Prostate gland (tissue), 2 donors: ENCODE measurements around the gene LARGE1. TPM values are rescaled to one million over a fixed set of nuclear protein-coding genes. Genes with fewer than 3 reads are reported as not detected.

Experiments
- DNase-seq: peaks from one replicate; pipeline ENCODE4 v3.0.0-alpha.2; 2019; ENCODE audit warnings: low spot score
- H3K27ac ChIP-seq, 2 donors: fragments of 200-600 bp; sonication (generic); 2 replicates each; pipeline ENCODE4 v1.5.1; 2017 to 2019
- H3K27me3 ChIP-seq: fragments of 200-600 bp; sonication (generic); replicated peaks from 2 replicates; pipeline ENCODE4 v1.5.1; 2019; ENCODE audit not compliant: insufficient read depth
- H3K36me3 ChIP-seq, 2 donors: fragments of 200-600 bp; sonication (generic); 1 replicate in 1 of 2; 2 replicates in 1 of 2; pipeline versions ENCODE4 v1.5.1 to v1.8.1; 2017 to 2019
- H3K4me1 ChIP-seq: fragments of 200-600 bp; sonication (generic); replicated peaks from 2 replicates; pipeline ENCODE4 v1.5.1; 2019
- H3K4me3 ChIP-seq, 2 donors: fragments of 200-600 bp; sonication (generic); 2 replicates each; pipeline ENCODE4 v1.5.1; 2017 to 2019
- H3K9me3 ChIP-seq: fragments of 200-600 bp; sonication (generic); 2 replicates; pipeline ENCODE4 v1.5.1; 2017
- POLR2A ChIP-seq: fragments of 450-650 bp; IDR thresholded peaks from one replicate; pipeline ENCODE4 v1.6.1; 2016; ENCODE audit warnings: antibody characterized with exemption, mild to moderate bottlenecking
- POLR2AphosphoS5 ChIP-seq: sonication (generic); formaldehyde crosslinking; IDR thresholded peaks from one replicate; pipeline ENCODE4 v1.6.1; 2017; ENCODE audit warnings: antibody characterized with exemption
- WGBS: methylation state at CpG from one replicate; pipeline ENCODE4 v1.1.5; 2018; 5-methylcytosine and 5-hydroxymethylcytosine counted together
- intact Hi-C: fragments of 100-400 bp; cut with DNase I; formaldehyde crosslinking; loops from one replicate; pipeline ENCODE4 v1.14.2; 2022
- total RNA-seq, 2 donors: library from RNA; depleted of rRNA; stranded (reverse); fragments of >200 nt; gene quantifications; one replicate each; pipeline ENCODE4 v1.1.0, GENCODE V29; 2016
- TF ChIP-seq, protein P1 (sequence below), 4 experiments: fragments of 200-600 bp in 2 of 4; fragments of 450-650 bp in 2 of 4; sonication (generic) in 2 of 4; IDR thresholded peaks; 1 replicate in 3 of 4; 2 replicates in 1 of 4; pipeline ENCODE4 v1.5.1; 2016 to 2019; ENCODE audit warnings: antibody characterized with exemption in 4 of 4, mild to moderate bottlenecking in 2 of 4, moderate library complexity in 2 of 4

LARGE1 gene
- total RNA-seq, 2 donors from 2014 or later, result 18.6 to 37.4 TPM

GRCh38 chr22:33385611-33386010 is 534.7 kb downstream of the LARGE1 start:
- Histone ChIP-seq H3K4me1 (no peaks in the 10 kb centered on the region), H3K4me3 (no peak overlapping the region), H3K27me3 (no peaks in the 10 kb centered on the region), H3K36me3 (no peaks in the 10 kb centered on the region), H3K27ac (no peak overlapping the region), H3K9me3 (no peaks in the 10 kb centered on the region)
- no peak for TF ChIP-seq POLR2A
- no peak for TF ChIP-seq POLR2AphosphoS5
- TF ChIP-seq, protein P1, sequence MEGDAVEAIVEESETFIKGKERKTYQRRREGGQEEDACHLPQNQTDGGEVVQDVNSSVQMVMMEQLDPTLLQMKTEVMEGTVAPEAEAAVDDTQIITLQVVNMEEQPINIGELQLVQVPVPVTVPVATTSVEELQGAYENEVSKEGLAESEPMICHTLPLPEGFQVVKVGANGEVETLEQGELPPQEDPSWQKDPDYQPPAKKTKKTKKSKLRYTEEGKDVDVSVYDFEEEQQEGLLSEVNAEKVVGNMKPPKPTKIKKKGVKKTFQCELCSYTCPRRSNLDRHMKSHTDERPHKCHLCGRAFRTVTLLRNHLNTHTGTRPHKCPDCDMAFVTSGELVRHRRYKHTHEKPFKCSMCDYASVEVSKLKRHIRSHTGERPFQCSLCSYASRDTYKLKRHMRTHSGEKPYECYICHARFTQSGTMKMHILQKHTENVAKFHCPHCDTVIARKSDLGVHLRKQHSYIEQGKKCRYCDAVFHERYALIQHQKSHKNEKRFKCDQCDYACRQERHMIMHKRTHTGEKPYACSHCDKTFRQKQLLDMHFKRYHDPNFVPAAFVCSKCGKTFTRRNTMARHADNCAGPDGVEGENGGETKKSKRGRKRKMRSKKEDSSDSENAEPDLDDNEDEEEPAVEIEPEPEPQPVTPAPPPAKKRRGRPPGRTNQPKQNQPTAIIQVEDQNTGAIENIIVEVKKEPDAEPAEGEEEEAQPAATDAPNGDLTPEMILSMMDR (IDR thresholded peaks at IDR 0.05), result no peak
- intact Hi-C loops, result no loop called here
- WGBS, result 95% methylated on average over 2 of the region's 2 CpGs
- no peak for DNase-seq

- no peak for DNase-seq
- Histone ChIP-seq H3K36me3 (no peaks in the 10 kb centered on the region), H3K4me1 (no peaks in the 10 kb centered on the region), H3K4me3 (no peak overlapping the region), H3K27ac (no peak overlapping the region), H3K27me3 (no peaks in the 10 kb centered on the region), H3K9me3 (no peaks in the 10 kb centered on the region)
- WGBS, result 80% methylated on average over 8 of the region's 8 CpGs
- TF ChIP-seq POLR2AphosphoS5 (no peak), POLR2A (no peak)
- TF ChIP-seq, protein P1 (IDR thresholded peaks at IDR 0.05), result no peak
- intact Hi-C loops, result no loop called here
Measured at GRCh38 chr22:33382436-33382835, 537.8 kb downstream of the LARGE1 start.

DNA sequence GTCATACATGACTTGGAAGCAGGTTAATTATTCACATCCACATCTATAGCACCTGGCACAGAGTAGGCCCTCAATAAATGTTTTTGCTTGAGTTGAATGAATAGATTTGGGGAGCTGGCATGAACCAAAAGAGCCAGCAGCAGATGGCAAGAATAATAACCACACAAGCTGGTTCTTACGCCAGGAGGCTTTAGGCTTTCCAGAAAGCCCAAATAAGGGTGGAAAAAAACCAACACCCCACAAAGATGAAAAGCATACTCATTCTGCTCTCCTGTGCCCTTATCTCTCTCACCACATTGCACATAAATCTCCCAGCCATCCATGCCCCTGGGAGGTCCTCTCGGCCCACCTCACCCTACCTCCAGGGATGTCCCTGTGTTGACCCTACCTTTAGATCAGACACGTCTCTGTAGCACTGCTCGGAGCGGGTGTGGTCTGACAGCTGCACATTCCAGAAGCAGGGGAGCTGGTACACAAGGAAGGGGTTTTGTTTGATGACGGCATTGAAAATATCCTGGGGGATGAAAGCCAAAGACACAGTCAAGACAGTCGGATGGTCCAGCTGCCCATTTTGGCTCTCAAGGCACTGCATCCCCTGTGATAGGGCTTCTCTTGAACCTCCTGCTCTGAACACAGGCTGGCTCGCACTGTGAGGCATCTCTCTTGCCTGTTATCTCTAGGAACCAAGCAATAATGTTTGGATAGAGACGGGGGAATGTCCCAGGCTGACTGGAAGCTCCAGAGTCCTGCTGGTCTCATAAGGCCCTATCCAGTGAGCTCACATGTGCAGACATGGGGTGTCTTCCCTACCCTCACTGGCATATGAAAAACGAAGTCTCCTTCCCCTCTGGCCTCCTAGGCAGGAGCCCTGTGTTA is 538.5 kb downstream of the LARGE1 start:
- 88% methylated on average over 10 of the region's 10 CpGs for WGBS
- intact Hi-C loops, result no loop called here

DNA sequence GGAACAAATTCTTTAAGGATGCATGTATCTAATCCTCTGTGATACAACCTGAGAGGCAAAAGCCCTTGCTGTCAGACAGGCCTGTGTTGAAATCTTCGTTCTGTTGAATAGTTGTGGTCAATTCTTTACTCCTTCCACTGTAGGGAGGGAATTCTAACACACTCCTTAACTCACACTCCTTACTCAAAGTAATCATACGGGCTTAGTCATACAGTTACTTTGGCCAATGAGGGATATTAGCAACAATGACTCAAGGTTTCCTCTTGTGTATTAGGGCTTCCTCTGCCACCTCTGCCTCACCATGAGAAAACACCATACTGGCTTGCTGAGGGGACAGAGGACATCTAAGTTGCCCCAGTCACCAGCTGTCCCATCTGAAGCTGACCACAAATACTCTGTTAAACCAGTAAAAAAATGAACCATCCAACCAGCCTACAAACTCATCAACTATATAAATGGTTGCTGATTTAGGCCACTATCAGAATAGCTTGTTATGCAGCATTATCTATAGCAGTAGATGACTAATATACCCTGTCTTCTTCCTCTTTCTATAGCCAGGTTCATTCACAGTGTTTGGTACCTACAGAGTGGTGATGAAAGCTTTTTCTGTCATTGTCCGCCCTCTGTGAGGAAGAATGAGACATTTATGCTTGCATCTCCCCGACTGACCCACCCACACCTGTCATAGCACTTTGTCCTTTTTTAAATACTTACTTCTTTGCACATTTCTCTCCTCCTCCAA is 539.3 kb downstream of the LARGE1 start:
- no peak for TF ChIP-seq POLR2AphosphoS5
- no peak for TF ChIP-seq POLR2A
- TF ChIP-seq, protein P1 (IDR thresholded peaks at IDR 0.05), result no peak
- H3K27ac ChIP-seq, result no peak overlapping the region
- no peak overlapping the region for H3K4me3 ChIP-seq
- H3K9me3 ChIP-seq, result no peaks in the 10 kb centered on the region
- no peak for DNase-seq
- 85% methylated on average over 4 of the region's 4 CpGs for WGBS
- H3K4me1 ChIP-seq, result no peaks in the 10 kb centered on the region
- H3K27me3 ChIP-seq, result no peaks in the 10 kb centered on the region
- H3K36me3 ChIP-seq, result no peaks in the 10 kb centered on the region
- intact Hi-C loops, result no loop called here

More for the DNA sequence above, 538.5 kb downstream of the LARGE1 start:
- no peaks in the 10 kb centered on the region for H3K9me3 ChIP-seq
- no peak overlapping the region for H3K27ac ChIP-seq
- no peaks in the 10 kb centered on the region for H3K36me3 ChIP-seq
- H3K4me3 ChIP-seq, result no peak overlapping the region
- DNase-seq, result no peak
- no peak for TF ChIP-seq POLR2AphosphoS5
- TF ChIP-seq, protein P1 (IDR thresholded peaks at IDR 0.05), result no peak
- no peak for TF ChIP-seq POLR2A
- H3K4me1 ChIP-seq, result no peaks in the 10 kb centered on the region
- H3K27me3 ChIP-seq, result no peaks in the 10 kb centered on the region
